Measurements from ENCODE around the gene PRDM16. TPM values are rescaled to one million over a fixed set of nuclear protein-coding genes. Genes with fewer than 3 reads are reported as not detected.
"Not testable (repeated sequence)": the region's sequence is repeated elsewhere in the genome, so short reads cannot be mapped to it uniquely, and the experiment has no call there.

PRDM16 gene
- polyA plus RNA-seq, 1 donor from 2014 or later = 0.21 TPM

- H4K20me1 ChIP-seq (ENCODE audit: insufficient read depth) = no peaks in the 10 kb centered on the region
- H2AFZ ChIP-seq (ENCODE audit: low read depth, low read length) = no peak overlapping the region
- no peak overlapping the region for H3K27ac ChIP-seq (ENCODE audit: low read length)
- H3K4me2 ChIP-seq (ENCODE audit: low read length) = no peak overlapping the region
- TF ChIP-seq RAD21 (conservative IDR thresholded peaks at IDR 0.05) (no peak), EP300 (conservative IDR thresholded peaks at IDR 0.05; ENCODE audit: poor library complexity, severe bottlenecking) (no peak), SMC3 (conservative IDR thresholded peaks at IDR 0.05; ENCODE audit: poor library complexity) (no peak), EZH2 (IDR thresholded peaks at IDR 0.05; ENCODE audit: borderline replicate concordance, insufficient read depth, low read length, poor library complexity, severe bottlenecking) (no peak), MXI1 (conservative IDR thresholded peaks at IDR 0.05; ENCODE audit: poor library complexity, severe bottlenecking) (no peak), TAF1 (IDR thresholded peaks at IDR 0.05; ENCODE audit: low read depth) (no peak), CTCF (IDR thresholded peaks at IDR 0.05; ENCODE audit: poor library complexity, severe bottlenecking) (no peak), POLR2AphosphoS5 (IDR thresholded peaks at IDR 0.05) (no peak)
- TF ChIP-seq, protein P1, sequence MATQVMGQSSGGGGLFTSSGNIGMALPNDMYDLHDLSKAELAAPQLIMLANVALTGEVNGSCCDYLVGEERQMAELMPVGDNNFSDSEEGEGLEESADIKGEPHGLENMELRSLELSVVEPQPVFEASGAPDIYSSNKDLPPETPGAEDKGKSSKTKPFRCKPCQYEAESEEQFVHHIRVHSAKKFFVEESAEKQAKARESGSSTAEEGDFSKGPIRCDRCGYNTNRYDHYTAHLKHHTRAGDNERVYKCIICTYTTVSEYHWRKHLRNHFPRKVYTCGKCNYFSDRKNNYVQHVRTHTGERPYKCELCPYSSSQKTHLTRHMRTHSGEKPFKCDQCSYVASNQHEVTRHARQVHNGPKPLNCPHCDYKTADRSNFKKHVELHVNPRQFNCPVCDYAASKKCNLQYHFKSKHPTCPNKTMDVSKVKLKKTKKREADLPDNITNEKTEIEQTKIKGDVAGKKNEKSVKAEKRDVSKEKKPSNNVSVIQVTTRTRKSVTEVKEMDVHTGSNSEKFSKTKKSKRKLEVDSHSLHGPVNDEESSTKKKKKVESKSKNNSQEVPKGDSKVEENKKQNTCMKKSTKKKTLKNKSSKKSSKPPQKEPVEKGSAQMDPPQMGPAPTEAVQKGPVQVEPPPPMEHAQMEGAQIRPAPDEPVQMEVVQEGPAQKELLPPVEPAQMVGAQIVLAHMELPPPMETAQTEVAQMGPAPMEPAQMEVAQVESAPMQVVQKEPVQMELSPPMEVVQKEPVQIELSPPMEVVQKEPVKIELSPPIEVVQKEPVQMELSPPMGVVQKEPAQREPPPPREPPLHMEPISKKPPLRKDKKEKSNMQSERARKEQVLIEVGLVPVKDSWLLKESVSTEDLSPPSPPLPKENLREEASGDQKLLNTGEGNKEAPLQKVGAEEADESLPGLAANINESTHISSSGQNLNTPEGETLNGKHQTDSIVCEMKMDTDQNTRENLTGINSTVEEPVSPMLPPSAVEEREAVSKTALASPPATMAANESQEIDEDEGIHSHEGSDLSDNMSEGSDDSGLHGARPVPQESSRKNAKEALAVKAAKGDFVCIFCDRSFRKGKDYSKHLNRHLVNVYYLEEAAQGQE (IDR thresholded peaks at IDR 0.05; ENCODE audit: borderline replicate concordance) = no peak
- no peaks in the 10 kb centered on the region for H3K27me3 ChIP-seq (ENCODE audit: insufficient read depth, low read depth, low read length)
- H3F3A ChIP-seq (ENCODE audit: insufficient read depth, low read length, poor library complexity, severe bottlenecking) = no peaks in the 10 kb centered on the region
- H3K9ac ChIP-seq (ENCODE audit: low read length) = no peak overlapping the region
- no peaks in the 10 kb centered on the region for H3K9me3 ChIP-seq (ENCODE audit: low read length)
- H3K36me3 ChIP-seq (ENCODE audit: insufficient read depth, low read length) = no peaks in the 10 kb centered on the region
- no peaks in the 10 kb centered on the region for H3K9me2 ChIP-seq (ENCODE audit: insufficient read depth, low read length)
- no peak overlapping the region for H3K4me3 ChIP-seq (ENCODE audit: low read length)
- peaks cover 5% of the 10 kb centered on the region for H3K79me2 ChIP-seq (replicated peaks; ENCODE audit: insufficient read depth, low read length)
Measured at GRCh38 chr1:3284691-3285090, 215.7 kb downstream of the PRDM16 start.

DNA sequence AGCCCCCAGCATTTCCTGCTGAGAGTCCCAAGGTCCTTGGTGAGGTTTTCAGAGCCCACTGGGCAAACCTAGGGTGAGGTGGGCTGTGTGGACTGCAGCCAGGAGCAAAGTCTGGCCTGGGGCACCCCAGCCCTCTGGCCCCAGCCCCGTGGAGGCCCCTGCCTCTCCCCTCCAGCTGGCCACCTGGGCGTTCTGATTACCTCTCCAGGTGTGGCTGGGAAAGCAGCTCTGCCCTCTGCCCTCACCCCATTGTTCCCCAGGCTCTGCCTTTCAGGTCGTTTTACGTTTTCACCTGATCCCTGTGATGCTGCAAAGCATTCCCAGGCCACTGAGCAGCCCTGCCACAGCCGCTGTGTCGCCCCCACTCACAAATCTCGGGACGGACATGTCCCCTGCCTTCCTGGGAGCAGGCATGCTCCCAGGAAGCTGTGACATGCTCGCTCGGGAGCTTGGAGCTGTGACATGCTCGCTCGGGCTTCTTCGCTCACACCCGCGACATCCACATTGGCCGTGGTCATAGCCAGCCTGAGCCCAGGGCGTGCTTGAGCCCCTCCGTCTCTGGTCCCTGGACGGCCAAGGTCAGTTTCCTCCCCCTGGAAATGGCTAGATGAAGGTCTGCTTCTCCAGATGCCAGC, 216.2 kb downstream of the PRDM16 start:
- H3K27me3 ChIP-seq (ENCODE audit: insufficient read depth, low read depth, low read length) = no peaks in the 10 kb centered on the region
- H3K27ac ChIP-seq (ENCODE audit: low read length) = no peak overlapping the region
- no peak overlapping the region for H3K4me2 ChIP-seq (ENCODE audit: low read length)
- H3K36me3 ChIP-seq (ENCODE audit: insufficient read depth, low read length) = no peaks in the 10 kb centered on the region
- peaks cover 5% of the 10 kb centered on the region for H3K79me2 ChIP-seq (replicated peaks; ENCODE audit: insufficient read depth, low read length)
- TF ChIP-seq CTCF (IDR thresholded peaks at IDR 0.05; ENCODE audit: poor library complexity, severe bottlenecking) = no peak
- no peaks in the 10 kb centered on the region for H3K9me3 ChIP-seq (ENCODE audit: low read length)
- H3F3A ChIP-seq (ENCODE audit: insufficient read depth, low read length, poor library complexity, severe bottlenecking) = no peaks in the 10 kb centered on the region
- no peaks in the 10 kb centered on the region for H4K20me1 ChIP-seq (ENCODE audit: insufficient read depth)
- H3K9me2 ChIP-seq (ENCODE audit: insufficient read depth, low read length) = no peaks in the 10 kb centered on the region
- H3K9ac ChIP-seq (ENCODE audit: low read length) = no peak overlapping the region
- no peak overlapping the region for H2AFZ ChIP-seq (ENCODE audit: low read depth, low read length)
- no peak overlapping the region for H3K4me3 ChIP-seq (ENCODE audit: low read length)

DNA sequence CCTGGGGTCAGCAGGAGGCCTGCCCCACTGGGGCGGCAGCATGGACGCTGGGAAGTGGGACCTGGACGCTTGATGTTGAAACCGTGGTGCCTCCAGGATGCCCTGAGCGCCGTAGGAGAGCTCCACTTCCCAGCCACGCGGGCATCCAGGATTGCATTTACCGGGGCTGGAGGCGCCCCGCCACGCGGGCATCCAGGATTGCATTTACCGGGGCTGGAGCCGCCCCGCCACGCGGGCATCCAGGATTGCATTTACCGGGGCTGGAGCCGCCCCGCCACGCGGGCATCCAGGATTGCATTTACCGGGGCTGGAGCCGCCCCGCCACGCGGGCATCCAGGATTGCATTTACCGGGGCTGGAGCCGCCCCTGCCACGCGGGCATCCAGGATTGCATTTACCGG, 218.1 kb downstream of the PRDM16 start:
- not testable (repeated sequence) for H3K27me3 ChIP-seq (ENCODE audit: insufficient read depth, low read depth, low read length); H3K9me3 ChIP-seq (ENCODE audit: low read length); H4K20me1 ChIP-seq (ENCODE audit: insufficient read depth); H3K79me2 ChIP-seq (replicated peaks; ENCODE audit: insufficient read depth, low read length); H3F3A ChIP-seq (ENCODE audit: insufficient read depth, low read length, poor library complexity, severe bottlenecking); H3K27ac ChIP-seq (ENCODE audit: low read length); H3K9ac ChIP-seq (ENCODE audit: low read length); H2AFZ ChIP-seq (ENCODE audit: low read depth, low read length); H3K36me3 ChIP-seq (ENCODE audit: insufficient read depth, low read length); H3K4me3 ChIP-seq (ENCODE audit: low read length); H3K9me2 ChIP-seq (ENCODE audit: insufficient read depth, low read length); H3K4me2 ChIP-seq (ENCODE audit: low read length)

Measured in neural cell (in vitro differentiated cells).